Panc1 (cell line): ENCODE data around the gene CEP128. TPM values are rescaled to one million over a fixed set of nuclear protein-coding genes. Genes with fewer than 3 reads are reported as not detected.

Experiments
- ATAC-seq: fragments of 200-7000 bp; cut with Tn5 transposase; 2 replicates; pipeline ENCODE4 v1.9.1; 2020; ENCODE audit warnings: mild to moderate bottlenecking, moderate library complexity
- BruUV-seq: library from RNA; stranded (reverse); fragments of 400-500 nt; replicated peaks from 2 replicates; lab custom pipeline; 2021; lab: Mats Ljungman, UMichigan
- CTCF ChIA-PET: fragments of 300-600 bp; sonication (Branson Sonifier 250); formaldehyde crosslinking; loops from one replicate; lab custom pipeline; 2022; ENCODE audit warnings: antibody characterized with exemption; lab: Charles Lee
- POLR2A ChIA-PET: fragments of 300-600 bp; sonication (Branson Sonifier 250); formaldehyde crosslinking; loops from one replicate; lab custom pipeline; 2022; ENCODE audit warnings: antibody characterized with exemption; lab: Charles Lee
- DNase-seq: peaks from one replicate; pipeline ENCODE4 v3.0.0-alpha.2; 2010; ENCODE audit warnings: low read depth, low spot score
- H3K27ac ChIP-seq: 2 replicates; pipeline ENCODE4 v1.5.1; 2011; ENCODE audit warnings: mild to moderate bottlenecking, low read length, inconsistent platforms
- H3K27me3 ChIP-seq: fragments of 200-500 bp; sonication (Bioruptor generic); 2 replicates; pipeline ENCODE4 v1.6.0; 2014; ENCODE audit warnings: low read length, inconsistent platforms; ENCODE audit not compliant: control insufficient read depth, insufficient read depth
- H3K36me3 ChIP-seq: fragments of 200-500 bp; sonication (Bioruptor generic); 2 replicates; pipeline ENCODE4 v1.5.1; 2014; ENCODE audit warnings: inconsistent platforms, mild to moderate bottlenecking, low read length, moderate library complexity; ENCODE audit not compliant: control insufficient read depth, insufficient read depth
- H3K4me1 ChIP-seq: 2 replicates; pipeline ENCODE4 v1.5.1; 2011; ENCODE audit warnings: inconsistent platforms, mild to moderate bottlenecking, low read length, moderate library complexity; ENCODE audit not compliant: control insufficient read depth, insufficient read depth
- H3K4me3 ChIP-seq, 2 experiments: 2 replicates each; pipeline ENCODE4 v1.5.1; 2011 to 2012; ENCODE audit warnings: low read depth in 2 of 2, low read length in 2 of 2, mild to moderate bottlenecking in 2 of 2, inconsistent platforms in 1 of 2, moderate library complexity in 1 of 2
- H3K9me3 ChIP-seq: fragments of 200-500 bp; sonication (Bioruptor generic); 2 replicates; pipeline ENCODE4 v1.5.1; 2014; ENCODE audit warnings: low read depth, mild to moderate bottlenecking, inconsistent platforms, low read length, moderate library complexity; ENCODE audit not compliant: control insufficient read depth, insufficient read depth
- CTCF ChIP-seq: fragments of 450-650 bp; IDR thresholded peaks from 2 replicates; pipeline ENCODE4 v1.5.1; 2017; ENCODE audit warnings: mild to moderate bottlenecking
- POLR2AphosphoS5 ChIP-seq: IDR thresholded peaks from 2 replicates; pipeline ENCODE4 v1.6.1; 2012; ENCODE audit warnings: mild to moderate bottlenecking, low read depth, low read length, moderate library complexity
- REST ChIP-seq, 2 experiments: IDR thresholded peaks; 2 replicates each; pipeline ENCODE4 v1.6.1; 2011 to 2012; ENCODE audit warnings: low read depth in 2 of 2, control low read depth in 1 of 2, low read length in 1 of 2, mild to moderate bottlenecking in 1 of 2, moderate library complexity in 1 of 2; ENCODE audit not compliant: insufficient read depth in 1 of 2
- SIN3A ChIP-seq: IDR thresholded peaks from 2 replicates; pipeline ENCODE4 v1.6.1; 2012; ENCODE audit warnings: low read depth, mild to moderate bottlenecking, low read length, moderate library complexity, borderline replicate concordance; ENCODE audit not compliant: insufficient read depth
- TCF7L2 ChIP-seq: IDR thresholded peaks from 2 replicates; pipeline ENCODE4 v1.6.1; 2011; ENCODE audit warnings: mild to moderate bottlenecking, low read depth, low read length, inconsistent platforms
- in situ Hi-C: cut with HindIII; loops from 2 replicates; pipeline ENCODE4 v1.10.0; 2016; ENCODE audit warnings: low sequenced_read_pairs, low pct_unique_long_range_greater_than_20kb
- intact Hi-C: fragments of 100-400 bp; cut with micrococcal nuclease; formaldehyde crosslinking; loops from one replicate; pipeline ENCODE4 v1.10.0; 2022; ENCODE audit not compliant: unreplicated experiment
- total RNA-seq: library from RNA; stranded (reverse); gene quantifications from one replicate; pipeline ENCODE4 v1.2.1, GENCODE V29; 2021; ENCODE audit not compliant: unreplicated experiment

CEP128 gene
- total RNA-seq, 1 experiment from 2014 or later = 9.3 TPM

- H3K27ac ChIP-seq = no peak overlapping the region
- DNase-seq (no peak), ATAC-seq (no peak)
- H3K4me1 ChIP-seq = no peaks in the 10 kb centered on the region
- no peak for TF ChIP-seq REST (IDR thresholded peaks at IDR 0.05; ENCODE audit: insufficient read depth in 1 of 2, low read depth in 2 of 2, low read length in 1 of 2)
- TF ChIP-seq TCF7L2 = no peak
- TF ChIP-seq POLR2AphosphoS5 = no peak
- TF ChIP-seq CTCF = no peak
- TF ChIP-seq SIN3A = no peak
- ChIA-PET POLR2A (no interaction called here), CTCF (no interaction called here)
- H3K27me3 ChIP-seq = no peaks in the 10 kb centered on the region
- in situ Hi-C loops (no loop called here), intact Hi-C loops (no loop called here)
- no peak overlapping the region for H3K4me3 ChIP-seq
- BruUV-seq = no TSS peak
- no peaks in the 10 kb centered on the region for H3K36me3 ChIP-seq
- no peaks in the 10 kb centered on the region for H3K9me3 ChIP-seq
Measured at GRCh38 chr14:80554139-80554538, 387.4 kb downstream of the CEP128 start.

- in situ Hi-C loops = no loop called here
- Histone ChIP-seq H3K9me3 (no peaks in the 10 kb centered on the region), H3K27ac (no peak overlapping the region), H3K36me3 (no peaks in the 10 kb centered on the region), H3K27me3 (no peaks in the 10 kb centered on the region), H3K4me1 (no peaks in the 10 kb centered on the region), H3K4me3 (no peak overlapping the region)
- ChIA-PET POLR2A (no interaction called here), CTCF (no interaction called here)
- intact Hi-C loops = no loop called here
- ATAC-seq = no peak
- no peak for DNase-seq
- BruUV-seq = no TSS peak
- TF ChIP-seq POLR2AphosphoS5 (no peak), CTCF (no peak), REST (IDR thresholded peaks at IDR 0.05; ENCODE audit: insufficient read depth in 1 of 2, low read depth in 2 of 2, low read length in 1 of 2) (no peak), TCF7L2 (no peak), SIN3A (no peak)
Measured at GRCh38 chr14:80549141-80549540, 392.4 kb downstream of the CEP128 start.
